GM21528 (cell line): ENCODE data around the gene ST7.
"Not testable (repeated sequence)": the region's sequence is repeated elsewhere in the genome, so short reads cannot be mapped to it uniquely, and the experiment has no call there.

Experiments used
- ATAC-seq: cut with Tn5 transposase; IDR thresholded peaks from one replicate; pipeline ENCODE4 v1.9.1; 2021; ENCODE audit warnings: mild to moderate bottlenecking, moderate library complexity; ENCODE audit not compliant: unreplicated experiment, low FRiP score

The ST7 gene

DNA sequence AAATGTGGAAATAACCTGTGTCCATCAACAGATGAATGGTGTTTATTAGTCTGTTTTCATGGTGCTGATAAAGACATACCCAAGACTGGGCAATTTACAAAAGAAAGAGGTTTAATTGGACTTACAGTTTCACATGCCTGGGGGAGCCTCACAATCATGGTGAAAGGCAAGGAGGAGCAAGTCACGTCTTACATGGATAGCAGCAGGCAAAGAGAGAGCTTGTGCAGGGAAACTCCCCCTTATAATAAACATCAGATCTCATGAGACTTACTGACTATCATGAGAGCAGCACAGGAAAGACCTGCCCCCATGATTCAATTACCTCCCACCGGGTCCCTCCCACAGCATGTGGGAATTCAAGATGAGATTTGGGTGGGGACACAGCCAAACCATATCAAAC is 292.4 kb downstream of the ST7 start:
- not testable (repeated sequence) for ATAC-seq

GRCh38 chr7:117247809-117248208 is 294.5 kb downstream of the ST7 start:
- ATAC-seq, result no peak

DNA sequence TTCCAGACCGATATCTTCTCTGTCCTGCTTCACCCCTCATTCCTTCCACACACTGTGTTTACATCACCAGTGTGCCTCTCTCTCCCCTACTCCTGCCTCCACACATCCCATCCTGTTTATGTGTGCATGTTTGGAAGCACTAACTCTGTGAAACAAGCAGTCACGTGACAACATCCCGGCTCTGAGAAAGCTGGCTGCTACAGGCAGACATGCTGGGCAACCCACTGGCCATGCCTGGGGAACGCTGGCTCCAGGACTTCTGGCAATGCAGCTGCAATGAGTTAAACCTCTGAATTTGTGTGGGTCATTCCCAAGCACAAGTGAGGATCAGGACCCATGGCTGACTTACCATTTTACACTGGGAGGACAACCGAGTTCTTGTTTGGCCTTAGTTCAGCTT is 295.5 kb downstream of the ST7 start:
- ATAC-seq, result no peak

- no peak for ATAC-seq
Observed at GRCh38 chr7:117249696-117250095, 296.4 kb downstream of the ST7 start.

DNA sequence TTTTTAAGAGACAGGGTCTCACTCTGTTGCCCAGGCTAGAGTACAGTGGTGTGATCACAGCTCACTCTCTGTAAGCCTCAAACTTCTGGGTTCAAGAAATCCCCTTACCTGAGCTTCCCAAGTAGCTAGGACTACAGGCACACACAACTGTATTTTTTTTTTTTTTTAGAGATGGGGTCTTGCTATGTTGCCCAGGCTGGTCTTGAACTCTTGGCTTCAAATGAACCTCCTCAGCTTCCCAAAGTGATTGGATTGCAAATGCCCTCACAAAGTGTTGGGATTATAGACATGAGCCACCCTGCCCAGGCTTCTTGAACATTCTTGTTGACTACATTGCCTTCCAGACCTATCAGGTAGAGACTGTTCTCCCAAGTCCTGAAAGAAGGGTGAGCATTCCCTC is 296.9 kb downstream of the ST7 start:
- ATAC-seq, result no peak

GRCh38 chr7:117250801-117251200 is 297.5 kb downstream of the ST7 start:
- no peak for ATAC-seq

- no peak for ATAC-seq
Observed at GRCh38 chr7:117251687-117252086, 298.4 kb downstream of the ST7 start.

GRCh38 chr7:117259615-117260014 is 306.3 kb downstream of the ST7 start:
- ATAC-seq, result no peak

DNA sequence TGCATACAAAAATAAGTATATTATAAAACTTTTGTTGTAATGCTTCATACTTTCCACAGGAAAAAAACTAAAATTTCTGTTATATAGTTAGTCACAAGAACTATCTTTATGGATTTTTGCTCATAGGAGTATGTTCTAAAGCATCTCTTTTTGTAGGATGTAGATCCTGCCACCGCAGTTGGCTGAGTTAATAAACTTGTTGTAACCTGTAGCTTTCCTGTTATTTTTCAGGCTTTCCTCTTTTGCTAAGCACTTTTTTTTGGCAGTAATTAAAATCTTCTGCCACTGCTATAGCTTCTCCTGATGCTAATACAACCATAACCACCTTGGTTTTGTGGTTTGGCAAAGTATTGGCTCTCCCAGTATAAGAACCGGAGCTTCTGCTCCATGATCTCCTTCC is 309.2 kb downstream of the ST7 start:
- ATAC-seq, result no peak

DNA sequence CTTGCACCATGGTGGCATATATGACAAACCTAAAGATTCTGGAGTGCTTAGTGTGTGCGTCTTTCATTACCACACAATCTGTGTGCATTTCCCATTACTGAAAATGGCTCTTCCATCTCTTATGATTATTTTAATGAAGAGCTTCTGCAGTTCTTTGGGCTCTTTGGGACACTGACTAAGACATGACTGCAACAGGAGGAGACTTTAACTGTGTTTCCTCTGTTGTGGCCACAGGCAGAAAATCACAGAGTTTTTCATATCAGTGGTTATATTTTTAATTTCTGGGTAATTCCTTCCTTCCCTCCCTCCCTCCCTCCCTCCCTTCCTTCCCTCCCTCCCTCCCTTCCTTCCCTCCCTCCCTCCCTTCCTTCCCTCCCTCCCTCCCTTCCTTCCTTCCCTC is 311.4 kb downstream of the ST7 start:
- ATAC-seq, result no peak

GRCh38 chr7:117269417-117269816 is 316.1 kb downstream of the ST7 start:
- ATAC-seq, result no peak

DNA sequence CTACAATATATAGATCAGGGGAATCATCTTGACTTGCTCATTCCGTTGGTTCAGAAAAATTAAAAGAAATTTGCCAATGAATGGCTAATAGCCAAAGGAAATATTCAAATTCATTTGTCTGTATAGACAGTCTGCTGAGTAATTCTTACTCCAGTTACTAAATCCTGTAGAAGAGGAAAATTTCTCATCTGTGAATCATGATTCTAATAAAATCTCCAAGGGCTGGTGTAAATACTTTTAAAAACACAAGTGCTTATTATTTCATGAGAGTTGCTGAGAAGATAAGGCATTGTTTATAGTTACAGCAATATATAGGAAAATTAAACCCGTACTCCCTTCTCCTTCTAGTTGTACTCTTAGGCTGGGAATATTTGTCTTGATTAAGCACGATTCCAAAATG is 316.6 kb downstream of the ST7 start:
- no peak for ATAC-seq

DNA sequence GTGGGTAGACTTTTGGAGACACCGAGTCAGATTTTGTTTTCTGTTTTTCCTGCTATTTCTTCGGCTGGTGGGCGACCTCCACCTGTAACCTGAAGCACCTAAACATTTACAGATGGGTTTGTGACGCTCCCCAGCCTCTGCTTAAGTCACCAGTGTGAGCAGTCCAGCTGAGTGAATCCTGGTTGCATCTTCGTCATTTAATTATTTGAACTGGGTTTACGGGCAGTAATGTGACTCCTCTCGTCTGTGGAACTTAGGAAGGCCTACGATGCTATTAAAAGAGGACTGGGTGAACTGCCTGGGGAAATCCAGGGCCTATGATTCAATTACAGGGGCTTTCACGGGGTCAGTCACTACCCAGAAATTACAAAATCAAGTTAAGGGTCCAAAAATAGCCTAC is 317.1 kb downstream of the ST7 start:
- ATAC-seq, result no peak

DNA sequence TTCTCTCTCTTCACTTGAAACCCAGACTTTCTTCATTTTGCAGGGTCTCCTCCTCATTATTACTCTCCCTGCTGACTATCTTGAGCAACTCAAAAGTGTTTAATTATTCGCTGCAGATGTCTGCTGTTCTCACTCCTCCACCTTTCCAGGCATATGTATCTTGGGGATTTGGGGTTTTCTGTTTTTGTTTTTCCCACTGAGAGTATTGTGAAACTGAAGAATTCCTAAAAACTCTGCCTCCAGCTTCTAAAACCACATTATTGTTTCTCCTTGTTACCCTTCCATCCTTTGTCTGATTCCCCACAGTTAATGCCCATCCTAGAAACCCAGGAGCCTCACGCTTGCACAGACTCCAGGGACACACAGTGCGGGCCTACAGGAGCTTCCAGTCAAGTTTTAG is 318.3 kb downstream of the ST7 start:
- ATAC-seq, result no peak

DNA sequence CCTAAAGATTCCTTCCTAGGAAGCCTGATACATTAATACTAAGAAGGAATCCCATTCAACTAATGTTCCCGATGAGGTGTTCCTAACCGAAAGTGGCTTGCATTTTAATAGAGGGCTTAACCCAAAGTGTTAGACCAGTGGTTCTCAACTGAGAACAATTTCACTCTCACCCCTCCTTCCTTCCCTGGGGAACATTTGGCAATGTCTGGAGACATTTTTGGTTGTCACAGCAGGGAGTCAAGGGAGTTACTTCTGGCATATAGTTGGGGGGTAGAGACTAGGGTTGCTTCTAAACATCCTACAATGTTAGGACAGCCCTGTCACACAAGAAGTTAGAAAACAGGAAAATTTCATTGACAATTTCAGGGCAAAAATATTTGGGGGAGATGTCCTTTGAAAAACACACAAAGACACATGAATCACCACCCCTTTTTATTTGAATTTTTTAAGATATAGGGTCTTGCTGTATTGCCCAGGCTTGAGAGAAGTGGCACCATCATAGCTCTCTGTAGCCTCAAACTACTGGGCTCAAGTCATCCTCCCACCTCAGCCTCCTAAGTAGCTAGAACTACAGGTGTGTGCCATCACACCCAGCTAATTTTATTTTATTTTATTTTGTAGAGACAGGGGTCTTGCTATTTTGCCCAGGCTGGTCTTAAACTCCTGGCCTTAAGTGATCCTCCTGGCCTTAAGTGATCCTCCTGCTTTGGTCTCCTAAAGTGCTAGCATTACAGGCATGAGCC is 318.9 kb downstream of the ST7 start:
- ATAC-seq, result no peak

DNA sequence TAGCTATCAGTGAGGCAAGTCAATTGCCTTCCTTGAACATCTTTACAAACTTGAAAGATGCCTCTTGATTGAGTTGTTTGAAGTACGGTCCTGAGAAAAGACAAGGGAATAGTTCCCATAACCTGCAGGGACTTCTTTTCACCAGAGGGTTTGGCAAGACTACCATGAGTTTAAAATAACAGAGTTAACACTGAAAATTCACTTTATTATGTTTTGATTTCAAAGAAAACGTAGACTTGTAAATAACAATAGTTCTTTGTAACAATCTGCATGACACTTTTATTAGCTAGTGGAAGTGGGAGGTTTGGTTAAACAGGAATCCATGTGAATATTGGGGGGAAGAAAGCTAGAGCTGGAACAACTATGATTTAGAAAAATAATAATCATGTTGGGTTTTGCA is 320.0 kb downstream of the ST7 start:
- ATAC-seq, result no peak

DNA sequence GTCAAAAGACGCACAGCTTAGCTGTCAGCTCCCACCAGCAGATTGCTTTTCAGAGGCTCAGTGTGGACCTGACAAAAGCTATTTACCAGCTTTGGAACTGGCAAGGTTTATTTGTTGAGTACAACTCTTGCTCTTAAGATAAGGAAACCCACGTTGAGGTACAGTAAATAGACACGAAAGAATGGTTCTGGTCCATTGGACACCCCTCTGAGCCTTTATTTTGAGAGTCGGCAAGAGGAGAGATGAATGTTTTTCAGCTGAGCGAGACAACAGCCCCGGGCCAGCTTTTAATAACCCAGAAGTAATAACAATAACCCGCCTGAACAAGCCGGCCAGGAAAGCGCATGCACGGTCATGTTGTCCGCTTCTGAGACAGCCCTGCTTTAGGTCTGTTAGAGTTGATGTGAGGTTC is 320.5 kb downstream of the ST7 start:
- no peak for ATAC-seq

DNA sequence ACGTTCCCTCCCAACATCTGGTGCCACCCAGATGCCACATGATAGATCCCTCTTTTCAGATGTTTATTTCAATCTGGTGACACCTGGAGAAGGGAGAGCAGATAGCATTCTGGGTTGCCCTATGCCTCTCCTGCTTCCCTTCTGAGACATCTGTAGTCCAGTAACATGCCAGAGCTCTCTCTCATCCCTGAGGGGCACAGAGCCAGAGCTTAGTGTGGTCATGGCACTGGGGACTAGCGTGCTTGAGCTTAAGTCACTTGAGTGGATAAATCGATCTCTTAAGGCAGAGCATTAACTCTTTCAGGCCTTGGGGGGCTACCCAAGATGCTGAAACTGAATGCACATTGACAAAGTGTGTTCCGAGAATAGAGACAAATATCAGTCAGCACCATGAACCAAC is 321.6 kb downstream of the ST7 start:
- ATAC-seq, result no peak

DNA sequence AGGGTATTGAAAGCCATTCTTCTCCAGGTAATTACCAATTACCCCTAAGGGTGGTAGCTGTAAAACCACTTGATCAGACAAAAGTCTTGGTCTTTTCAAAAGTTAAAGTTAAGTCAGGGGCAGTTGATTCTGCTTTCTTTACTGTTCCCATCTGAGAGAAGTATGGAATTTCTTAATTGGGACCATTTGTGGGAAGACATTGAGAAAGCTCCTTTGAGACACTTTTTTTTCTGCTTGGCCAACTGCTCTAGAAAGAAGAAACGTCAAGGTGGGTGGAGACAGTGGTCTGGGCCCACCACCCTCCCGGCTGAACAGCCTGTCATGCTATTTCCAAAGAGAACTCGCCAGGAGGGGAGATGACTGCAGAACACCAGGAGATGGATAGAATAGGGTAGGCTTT is 324.3 kb downstream of the ST7 start:
- ATAC-seq, result no peak

GRCh38 chr7:117278040-117278439 is 324.7 kb downstream of the ST7 start:
- no peak for ATAC-seq

DNA sequence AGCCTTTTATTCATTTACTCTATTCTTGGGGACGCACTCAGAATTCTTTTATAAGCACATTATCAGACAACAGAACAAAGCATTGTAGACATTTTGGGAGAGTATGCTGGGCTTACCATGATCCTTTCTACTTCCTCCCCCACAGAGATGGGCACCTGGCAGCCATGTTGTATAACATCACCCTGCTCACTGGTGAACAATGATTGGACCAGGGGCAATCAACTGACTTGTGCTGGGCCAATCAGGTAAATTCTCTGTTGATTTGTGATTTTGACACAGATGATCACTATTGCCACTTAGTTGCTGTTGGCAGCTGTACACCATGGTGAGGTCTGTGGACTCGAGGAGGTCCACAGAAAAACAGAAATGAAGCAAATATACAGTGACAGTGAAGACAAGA is 325.9 kb downstream of the ST7 start:
- ATAC-seq, result no peak
